C4-2B (cell line): ENCODE measurements around the gene PSMF1.

ENCODE experiments used
- ZFX ChIP-seq: fragments of 450-650 bp; IDR thresholded peaks from 2 replicates; pipeline ENCODE4 v1.6.1; 2017
- TF ChIP-seq, protein P1 (sequence below): fragments of 450-650 bp; conservative IDR thresholded peaks from 2 replicates; pipeline ENCODE4 v1.5.1; 2017; ENCODE audit warnings: mild to moderate bottlenecking

GRCh38 chr20:1202762-1203504 is 84.5 kb downstream of the PSMF1 start, which contains the start of gene C20orf202:
- TF ChIP-seq, protein P1, sequence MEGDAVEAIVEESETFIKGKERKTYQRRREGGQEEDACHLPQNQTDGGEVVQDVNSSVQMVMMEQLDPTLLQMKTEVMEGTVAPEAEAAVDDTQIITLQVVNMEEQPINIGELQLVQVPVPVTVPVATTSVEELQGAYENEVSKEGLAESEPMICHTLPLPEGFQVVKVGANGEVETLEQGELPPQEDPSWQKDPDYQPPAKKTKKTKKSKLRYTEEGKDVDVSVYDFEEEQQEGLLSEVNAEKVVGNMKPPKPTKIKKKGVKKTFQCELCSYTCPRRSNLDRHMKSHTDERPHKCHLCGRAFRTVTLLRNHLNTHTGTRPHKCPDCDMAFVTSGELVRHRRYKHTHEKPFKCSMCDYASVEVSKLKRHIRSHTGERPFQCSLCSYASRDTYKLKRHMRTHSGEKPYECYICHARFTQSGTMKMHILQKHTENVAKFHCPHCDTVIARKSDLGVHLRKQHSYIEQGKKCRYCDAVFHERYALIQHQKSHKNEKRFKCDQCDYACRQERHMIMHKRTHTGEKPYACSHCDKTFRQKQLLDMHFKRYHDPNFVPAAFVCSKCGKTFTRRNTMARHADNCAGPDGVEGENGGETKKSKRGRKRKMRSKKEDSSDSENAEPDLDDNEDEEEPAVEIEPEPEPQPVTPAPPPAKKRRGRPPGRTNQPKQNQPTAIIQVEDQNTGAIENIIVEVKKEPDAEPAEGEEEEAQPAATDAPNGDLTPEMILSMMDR, result no peak
- TF ChIP-seq ZFX, result no peak
